Measurements from ENCODE around the gene FASTKD2.
"Not testable (repeated sequence)": the region's sequence is repeated elsewhere in the genome, so short reads cannot be mapped to it uniquely, and the experiment has no call there.

DNA sequence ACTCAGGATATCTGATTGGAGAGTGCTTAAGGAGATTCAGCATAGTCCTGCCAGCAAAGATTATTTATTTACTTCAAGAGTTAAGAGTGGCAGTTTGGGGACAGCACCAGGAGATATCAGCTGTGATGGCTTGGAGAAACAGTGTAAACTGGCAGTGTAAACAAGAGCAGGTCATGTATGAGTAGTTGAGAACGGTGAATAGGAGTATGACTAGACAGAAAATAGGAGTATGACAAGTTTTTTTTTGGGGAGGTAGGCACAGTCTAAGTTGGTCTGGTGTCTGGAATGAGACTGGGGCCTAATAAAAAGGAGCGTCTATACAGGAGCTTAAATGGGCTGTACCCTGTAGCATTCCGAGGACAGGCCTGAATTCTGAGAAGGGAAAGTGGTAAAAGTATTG is 42.2 kb downstream of the FASTKD2 start:
- TF ChIP-seq, protein P1, sequence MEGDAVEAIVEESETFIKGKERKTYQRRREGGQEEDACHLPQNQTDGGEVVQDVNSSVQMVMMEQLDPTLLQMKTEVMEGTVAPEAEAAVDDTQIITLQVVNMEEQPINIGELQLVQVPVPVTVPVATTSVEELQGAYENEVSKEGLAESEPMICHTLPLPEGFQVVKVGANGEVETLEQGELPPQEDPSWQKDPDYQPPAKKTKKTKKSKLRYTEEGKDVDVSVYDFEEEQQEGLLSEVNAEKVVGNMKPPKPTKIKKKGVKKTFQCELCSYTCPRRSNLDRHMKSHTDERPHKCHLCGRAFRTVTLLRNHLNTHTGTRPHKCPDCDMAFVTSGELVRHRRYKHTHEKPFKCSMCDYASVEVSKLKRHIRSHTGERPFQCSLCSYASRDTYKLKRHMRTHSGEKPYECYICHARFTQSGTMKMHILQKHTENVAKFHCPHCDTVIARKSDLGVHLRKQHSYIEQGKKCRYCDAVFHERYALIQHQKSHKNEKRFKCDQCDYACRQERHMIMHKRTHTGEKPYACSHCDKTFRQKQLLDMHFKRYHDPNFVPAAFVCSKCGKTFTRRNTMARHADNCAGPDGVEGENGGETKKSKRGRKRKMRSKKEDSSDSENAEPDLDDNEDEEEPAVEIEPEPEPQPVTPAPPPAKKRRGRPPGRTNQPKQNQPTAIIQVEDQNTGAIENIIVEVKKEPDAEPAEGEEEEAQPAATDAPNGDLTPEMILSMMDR (tag by site-specific recombination; IDR thresholded peaks at IDR 0.05), result not testable (repeated sequence)
- TF ChIP-seq, protein P2, sequence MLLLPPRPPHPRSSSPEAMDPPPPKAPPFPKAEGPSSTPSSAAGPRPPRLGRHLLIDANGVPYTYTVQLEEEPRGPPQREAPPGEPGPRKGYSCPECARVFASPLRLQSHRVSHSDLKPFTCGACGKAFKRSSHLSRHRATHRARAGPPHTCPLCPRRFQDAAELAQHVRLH (tag by site-specific recombination; IDR thresholded peaks at IDR 0.05), result not testable (repeated sequence)
- TF ChIP-seq ZNF514 (tag by site-specific recombination; IDR thresholded peaks at IDR 0.05); ZBTB17 (tag by site-specific recombination; IDR thresholded peaks at IDR 0.05); GFI1B (tag by site-specific recombination; IDR thresholded peaks at IDR 0.05); ZNF19 (tag by site-specific recombination; IDR thresholded peaks at IDR 0.05; ENCODE audit: low read depth); YY1 (tag by site-specific recombination; IDR thresholded peaks at IDR 0.05); TSHZ1 (tag by site-specific recombination; IDR thresholded peaks at IDR 0.05; ENCODE audit: borderline replicate concordance); ZSCAN18 (tag by site-specific recombination; IDR thresholded peaks at IDR 0.05): not testable (repeated sequence)
- TF ChIP-seq, protein P3, sequence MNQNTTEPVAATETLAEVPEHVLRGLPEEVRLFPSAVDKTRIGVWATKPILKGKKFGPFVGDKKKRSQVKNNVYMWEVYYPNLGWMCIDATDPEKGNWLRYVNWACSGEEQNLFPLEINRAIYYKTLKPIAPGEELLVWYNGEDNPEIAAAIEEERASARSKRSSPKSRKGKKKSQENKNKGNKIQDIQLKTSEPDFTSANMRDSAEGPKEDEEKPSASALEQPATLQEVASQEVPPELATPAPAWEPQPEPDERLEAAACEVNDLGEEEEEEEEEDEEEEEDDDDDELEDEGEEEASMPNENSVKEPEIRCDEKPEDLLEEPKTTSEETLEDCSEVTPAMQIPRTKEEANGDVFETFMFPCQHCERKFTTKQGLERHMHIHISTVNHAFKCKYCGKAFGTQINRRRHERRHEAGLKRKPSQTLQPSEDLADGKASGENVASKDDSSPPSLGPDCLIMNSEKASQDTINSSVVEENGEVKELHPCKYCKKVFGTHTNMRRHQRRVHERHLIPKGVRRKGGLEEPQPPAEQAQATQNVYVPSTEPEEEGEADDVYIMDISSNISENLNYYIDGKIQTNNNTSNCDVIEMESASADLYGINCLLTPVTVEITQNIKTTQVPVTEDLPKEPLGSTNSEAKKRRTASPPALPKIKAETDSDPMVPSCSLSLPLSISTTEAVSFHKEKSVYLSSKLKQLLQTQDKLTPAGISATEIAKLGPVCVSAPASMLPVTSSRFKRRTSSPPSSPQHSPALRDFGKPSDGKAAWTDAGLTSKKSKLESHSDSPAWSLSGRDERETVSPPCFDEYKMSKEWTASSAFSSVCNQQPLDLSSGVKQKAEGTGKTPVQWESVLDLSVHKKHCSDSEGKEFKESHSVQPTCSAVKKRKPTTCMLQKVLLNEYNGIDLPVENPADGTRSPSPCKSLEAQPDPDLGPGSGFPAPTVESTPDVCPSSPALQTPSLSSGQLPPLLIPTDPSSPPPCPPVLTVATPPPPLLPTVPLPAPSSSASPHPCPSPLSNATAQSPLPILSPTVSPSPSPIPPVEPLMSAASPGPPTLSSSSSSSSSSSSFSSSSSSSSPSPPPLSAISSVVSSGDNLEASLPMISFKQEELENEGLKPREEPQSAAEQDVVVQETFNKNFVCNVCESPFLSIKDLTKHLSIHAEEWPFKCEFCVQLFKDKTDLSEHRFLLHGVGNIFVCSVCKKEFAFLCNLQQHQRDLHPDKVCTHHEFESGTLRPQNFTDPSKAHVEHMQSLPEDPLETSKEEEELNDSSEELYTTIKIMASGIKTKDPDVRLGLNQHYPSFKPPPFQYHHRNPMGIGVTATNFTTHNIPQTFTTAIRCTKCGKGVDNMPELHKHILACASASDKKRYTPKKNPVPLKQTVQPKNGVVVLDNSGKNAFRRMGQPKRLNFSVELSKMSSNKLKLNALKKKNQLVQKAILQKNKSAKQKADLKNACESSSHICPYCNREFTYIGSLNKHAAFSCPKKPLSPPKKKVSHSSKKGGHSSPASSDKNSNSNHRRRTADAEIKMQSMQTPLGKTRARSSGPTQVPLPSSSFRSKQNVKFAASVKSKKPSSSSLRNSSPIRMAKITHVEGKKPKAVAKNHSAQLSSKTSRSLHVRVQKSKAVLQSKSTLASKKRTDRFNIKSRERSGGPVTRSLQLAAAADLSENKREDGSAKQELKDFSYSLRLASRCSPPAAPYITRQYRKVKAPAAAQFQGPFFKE (tag by site-specific recombination; IDR thresholded peaks at IDR 0.05; ENCODE audit: borderline replicate concordance), result not testable (repeated sequence)
- TF ChIP-seq, protein P4, sequence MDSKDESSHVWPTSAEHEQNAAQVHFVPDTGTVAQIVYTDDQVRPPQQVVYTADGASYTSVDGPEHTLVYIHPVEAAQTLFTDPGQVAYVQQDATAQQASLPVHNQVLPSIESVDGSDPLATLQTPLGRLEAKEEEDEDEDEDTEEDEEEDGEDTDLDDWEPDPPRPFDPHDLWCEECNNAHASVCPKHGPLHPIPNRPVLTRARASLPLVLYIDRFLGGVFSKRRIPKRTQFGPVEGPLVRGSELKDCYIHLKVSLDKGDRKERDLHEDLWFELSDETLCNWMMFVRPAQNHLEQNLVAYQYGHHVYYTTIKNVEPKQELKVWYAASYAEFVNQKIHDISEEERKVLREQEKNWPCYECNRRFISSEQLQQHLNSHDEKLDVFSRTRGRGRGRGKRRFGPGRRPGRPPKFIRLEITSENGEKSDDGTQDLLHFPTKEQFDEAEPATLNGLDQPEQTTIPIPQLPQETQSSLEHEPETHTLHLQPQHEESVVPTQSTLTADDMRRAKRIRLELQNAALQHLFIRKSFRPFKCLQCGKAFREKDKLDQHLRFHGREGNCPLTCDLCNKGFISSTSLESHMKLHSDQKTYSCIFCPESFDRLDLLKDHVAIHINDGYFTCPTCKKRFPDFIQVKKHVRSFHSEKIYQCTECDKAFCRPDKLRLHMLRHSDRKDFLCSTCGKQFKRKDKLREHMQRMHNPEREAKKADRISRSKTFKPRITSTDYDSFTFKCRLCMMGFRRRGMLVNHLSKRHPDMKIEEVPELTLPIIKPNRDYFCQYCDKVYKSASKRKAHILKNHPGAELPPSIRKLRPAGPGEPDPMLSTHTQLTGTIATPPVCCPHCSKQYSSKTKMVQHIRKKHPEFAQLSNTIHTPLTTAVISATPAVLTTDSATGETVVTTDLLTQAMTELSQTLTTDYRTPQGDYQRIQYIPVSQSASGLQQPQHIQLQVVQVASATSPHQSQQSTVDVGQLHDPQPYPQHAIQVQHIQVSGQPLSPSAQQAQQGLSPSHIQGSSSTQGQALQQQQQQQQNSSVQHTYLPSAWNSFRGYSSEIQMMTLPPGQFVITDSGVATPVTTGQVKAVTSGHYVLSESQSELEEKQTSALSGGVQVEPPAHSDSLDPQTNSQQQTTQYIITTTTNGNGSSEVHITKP (tag by site-specific recombination; IDR thresholded peaks at IDR 0.05), result not testable (repeated sequence)
